K562 (cell line): ENCODE results near the gene MARCHF9. TPM values are rescaled to one million over a fixed set of nuclear protein-coding genes. Genes with fewer than 3 reads are reported as not detected.

Experiments
- CBFB ChIP-seq: sonication (generic); formaldehyde crosslinking; IDR thresholded peaks from 2 replicates; pipeline ENCODE4 v1.4.0; 2020; ENCODE audit warnings: mild to moderate bottlenecking, missing genetic modification reagents
- ESRRA ChIP-seq: fragments of 450-650 bp; IDR thresholded peaks from 2 replicates; pipeline ENCODE4 v1.6.1; 2014; ENCODE audit warnings: low read depth, mild to moderate bottlenecking, moderate library complexity, borderline replicate concordance
- HDAC8 ChIP-seq: fragments of 450-650 bp; IDR thresholded peaks from 2 replicates; pipeline ENCODE4 v1.6.1; 2016; ENCODE audit warnings: mild to moderate bottlenecking, missing genetic modification characterization, moderate library complexity, missing compliant biosample characterization
- MCM2 ChIP-seq: fragments of 450-650 bp; IDR thresholded peaks from 2 replicates; pipeline ENCODE4 v1.6.1; 2017; ENCODE audit warnings: low read depth, mild to moderate bottlenecking
- ZNF449 ChIP-seq: fragments of 250-450 bp; sonication (Bioruptor Pico); IDR thresholded peaks from 2 replicates; pipeline ENCODE4 v1.8.0; 2022; ENCODE audit warnings: moderate library complexity, mild to moderate bottlenecking, inconsistent platforms
- polyA plus RNA-seq, 8 experiments: library from polyadenylated mRNA; depleted of rRNA in 4 of 8; stranded (reverse) in 5 of 8; unstranded in 3 of 8; fragments of >200 nt; fragmentation: Nextera tagmentation in 2 of 8; fragmentation: Illumina TruSeq in 1 of 8; extraction: Ambion mirVana in 2 of 8; extraction: Trizol in 1 of 8; gene quantifications; 2 replicates each; pipeline versions ENCODE4 v1.2.1 to v1.2.3, GENCODE V29; 2011 to 2014; ENCODE audit warnings: inconsistent platforms in 1 of 8, missing spikeins in 1 of 8
- total RNA-seq, 7 experiments: library from RNA; depleted of rRNA in 6 of 7; stranded (reverse); fragments of >200 nt in 6 of 7; fragmentation: Illumina TruSeq in 2 of 7; extraction: Trizol in 2 of 7; gene quantifications; 2 replicates each; pipeline versions ENCODE4 v1.2.1 to v1.2.3, GENCODE V29; 2011 to 2021; ENCODE audit warnings: low replicate concordance in 1 of 7
- TF ChIP-seq, protein P1 (sequence below): sonication (generic); formaldehyde crosslinking; IDR thresholded peaks from 2 replicates; pipeline ENCODE4 v1.8.1; 2023; ENCODE audit warnings: mild to moderate bottlenecking, missing genetic modification reagents

The MARCHF9 gene
- total and polyA plus RNA-seq, 9 of the 15 experiments (the other 6 are each of a cell fraction or from before 2014, with no cell fraction given), result 0.80 to 12.4 (median 6.2) TPM

DNA sequence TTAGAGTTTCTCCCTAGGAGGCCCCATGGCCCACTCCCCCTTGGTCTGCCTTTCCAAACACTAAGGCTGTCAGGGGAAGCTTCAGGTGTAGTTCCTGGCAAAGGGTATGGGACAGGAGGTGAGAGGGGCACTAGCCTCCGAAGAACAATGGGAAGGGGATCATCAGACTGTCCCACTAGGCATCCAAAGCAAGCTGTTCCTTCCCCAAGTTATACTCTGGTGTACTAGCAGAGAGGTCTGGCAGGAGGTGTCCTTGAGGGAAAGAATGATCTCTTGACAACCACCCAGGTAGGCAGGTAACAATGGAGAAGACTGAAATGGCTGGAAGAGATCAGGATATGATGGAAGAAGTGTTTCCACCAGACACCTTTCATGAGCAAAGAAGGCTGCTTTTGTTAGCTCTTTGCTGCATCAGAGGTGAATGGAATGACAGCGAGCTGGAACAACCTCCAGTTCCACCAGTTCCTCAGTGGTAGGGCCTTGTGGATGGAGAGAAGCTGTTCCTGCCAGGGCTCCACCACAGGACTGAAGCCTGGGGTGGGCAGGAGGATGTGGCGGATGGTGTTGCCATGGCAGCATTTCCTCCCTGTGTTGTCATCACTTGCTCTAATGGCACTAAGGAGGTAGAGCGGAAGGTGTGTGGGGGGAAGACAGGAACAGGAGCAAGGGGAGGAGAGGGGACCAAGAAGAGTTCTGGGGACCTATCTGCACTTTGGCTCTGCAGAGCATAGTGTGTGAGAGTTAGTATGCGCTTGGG is 14.1 kb upstream of the MARCHF9 start (continued):
- TF ChIP-seq, protein P1, sequence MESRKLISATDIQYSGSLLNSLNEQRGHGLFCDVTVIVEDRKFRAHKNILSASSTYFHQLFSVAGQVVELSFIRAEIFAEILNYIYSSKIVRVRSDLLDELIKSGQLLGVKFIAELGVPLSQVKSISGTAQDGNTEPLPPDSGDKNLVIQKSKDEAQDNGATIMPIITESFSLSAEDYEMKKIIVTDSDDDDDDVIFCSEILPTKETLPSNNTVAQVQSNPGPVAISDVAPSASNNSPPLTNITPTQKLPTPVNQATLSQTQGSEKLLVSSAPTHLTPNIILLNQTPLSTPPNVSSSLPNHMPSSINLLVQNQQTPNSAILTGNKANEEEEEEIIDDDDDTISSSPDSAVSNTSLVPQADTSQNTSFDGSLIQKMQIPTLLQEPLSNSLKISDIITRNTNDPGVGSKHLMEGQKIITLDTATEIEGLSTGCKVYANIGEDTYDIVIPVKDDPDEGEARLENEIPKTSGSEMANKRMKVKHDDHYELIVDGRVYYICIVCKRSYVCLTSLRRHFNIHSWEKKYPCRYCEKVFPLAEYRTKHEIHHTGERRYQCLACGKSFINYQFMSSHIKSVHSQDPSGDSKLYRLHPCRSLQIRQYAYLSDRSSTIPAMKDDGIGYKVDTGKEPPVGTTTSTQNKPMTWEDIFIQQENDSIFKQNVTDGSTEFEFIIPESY, result no peak
- TF ChIP-seq CBFB (CRISPR knock-in tag) (no peak), MCM2 (no peak), HDAC8 (no peak), ZNF449 (CRISPR knock-in tag) (no peak), ESRRA (no peak)
